ENCODE measurements around the gene SHANK3. TPM values are rescaled to one million over a fixed set of nuclear protein-coding genes. Genes with fewer than 3 reads are reported as not detected.

SHANK3 gene
- total RNA-seq, 4 donors from 2014 or later = 8.6 to 101 (median 16.9) TPM

DNA sequence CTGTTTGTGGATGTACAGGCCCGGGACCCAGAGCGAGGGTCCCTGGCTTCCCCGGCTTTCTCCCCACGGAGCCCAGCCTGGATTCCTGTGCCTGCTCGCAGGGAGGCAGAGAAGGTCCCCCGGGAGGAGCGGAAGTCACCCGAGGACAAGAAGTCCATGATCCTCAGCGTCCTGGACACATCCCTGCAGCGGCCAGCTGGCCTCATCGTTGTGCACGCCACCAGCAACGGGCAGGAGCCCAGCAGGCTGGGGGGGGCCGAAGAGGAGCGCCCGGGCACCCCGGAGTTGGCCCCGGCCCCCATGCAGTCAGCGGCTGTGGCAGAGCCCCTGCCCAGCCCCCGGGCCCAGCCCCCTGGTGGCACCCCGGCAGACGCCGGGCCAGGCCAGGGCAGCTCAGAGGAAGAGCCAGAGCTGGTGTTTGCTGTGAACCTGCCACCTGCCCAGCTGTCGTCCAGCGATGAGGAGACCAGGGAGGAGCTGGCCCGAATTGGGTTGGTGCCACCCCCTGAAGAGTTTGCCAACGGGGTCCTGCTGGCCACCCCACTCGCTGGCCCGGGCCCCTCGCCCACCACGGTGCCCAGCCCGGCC, 48.7 kb downstream of the SHANK3 start:
- no peak for DNase-seq
- H3K27me3 ChIP-seq = no peaks in the 10 kb centered on the region
- TF ChIP-seq CTCF (IDR thresholded peaks at IDR 0.05) = no peak
- no peak for TF ChIP-seq POLR2A (IDR thresholded peaks at IDR 0.05)
- no peaks in the 10 kb centered on the region for H3K9me3 ChIP-seq
- H3K4me1 ChIP-seq = no peaks in the 10 kb centered on the region
- no peaks in the 10 kb centered on the region for H3K36me3 ChIP-seq
- intact Hi-C loops (cut with DNase I; ENCODE audit: low total_unique reads) = no loop called here
- H3K27ac ChIP-seq = no peak overlapping the region
- no peak overlapping the region for H3K4me3 ChIP-seq

GRCh38 chr22:50722048-50722701, 49.6 kb downstream of the SHANK3 start:
- no peaks in the 10 kb centered on the region for H3K9me3 ChIP-seq
- H3K4me3 ChIP-seq = no peak overlapping the region
- H3K27ac ChIP-seq = no peak overlapping the region
- no peak for TF ChIP-seq POLR2A (IDR thresholded peaks at IDR 0.05)
- no peak for TF ChIP-seq CTCF (IDR thresholded peaks at IDR 0.05)
- intact Hi-C loops (cut with DNase I; ENCODE audit: low total_unique reads) = no loop called here
- H3K36me3 ChIP-seq = no peaks in the 10 kb centered on the region
- H3K27me3 ChIP-seq = no peaks in the 10 kb centered on the region
- no peaks in the 10 kb centered on the region for H3K4me1 ChIP-seq
- no peak for DNase-seq

Small RNA genes lying within 50 kb of the gene (small RNA-seq; reads per million reads assigned to genes)
- not detected for gene RF00019
- not detected for gene RNU6-409P

Other genes starting within 250 kb of the SHANK3 start
- 10 to 100 TPM; 35.0 to 84.0 (median 60.9) TPM for gene SBF1, start 197.8 kb upstream of the SHANK3 start, total RNA-seq
- under 1 TPM in 2 of 4 donors, not detected in 2; 0.14 to 0.95 TPM for gene ADM2, start 191.3 kb upstream of the SHANK3 start, total RNA-seq
- gene MIOX, start 186.0 kb upstream of the SHANK3 start, total RNA-seq = not detected
- 10 to 100 TPM; 19.7 to 61.3 (median 32.0) TPM for gene LMF2, start 165.1 kb upstream of the SHANK3 start, total RNA-seq
- gene NCAPH2, start 164.6 kb upstream of the SHANK3 start, total RNA-seq = 100 to 1,000 TPM in 1 of 4 donors, 10 to 100 TPM in 3; 51.7 to 155 (median 55.4) TPM
- gene SCO2, start 147.2 kb upstream of the SHANK3 start, total RNA-seq = 1 to 10 TPM in 2 of 4 donors, not detected in 2; 3.5 to 3.9 TPM
- 10 to 100 TPM in 3 of 4 donors, 1 to 10 TPM in 1; 4.4 to 21.5 (median 15.6) TPM for gene TYMP, start 142.8 kb upstream of the SHANK3 start, total RNA-seq
- gene KLHDC7B, start 126.9 kb upstream of the SHANK3 start, total RNA-seq = not detected
- gene SYCE3, start 109.9 kb upstream of the SHANK3 start, total RNA-seq = not detected
- 10 to 100 TPM in 1 of 4 donors, 1 to 10 TPM in 1, under 1 TPM in 1, not detected in 1; 0.51 to 10.4 (median 7.2) TPM for gene CPT1B, start 94.4 kb upstream of the SHANK3 start, total RNA-seq
- 10 to 100 TPM; 13.5 to 75.6 (median 55.2) TPM for gene CHKB, start 90.0 kb upstream of the SHANK3 start, total RNA-seq
- 1 to 10 TPM in 3 of 4 donors, not detected in 1; 1.7 to 6.1 (median 5.2) TPM for gene MAPK8IP2, start 72.0 kb upstream of the SHANK3 start, total RNA-seq
- 10 to 100 TPM in 2 of 4 donors, 1 to 10 TPM in 2; 5.3 to 41.6 (median 10.6) TPM for gene ARSA, start 44.7 kb upstream of the SHANK3 start, total RNA-seq
- 1 to 10 TPM in 1 of 4 donors, under 1 TPM in 1, not detected in 2; 0.35 to 7.9 TPM for gene ACR, start 65.4 kb downstream of the SHANK3 start, total RNA-seq
- 10 to 100 TPM in 2 of 4 donors, 1 to 10 TPM in 2; 1.2 to 38.5 (median 11.5) TPM for gene RABL2B, start 110.8 kb downstream of the SHANK3 start, total RNA-seq